Measurements from ENCODE around the gene CSPG4. TPM values are rescaled to one million over a fixed set of nuclear protein-coding genes. Genes with fewer than 3 reads are reported as not detected.
"Not testable (repeated sequence)": the region's sequence is repeated elsewhere in the genome, so short reads cannot be mapped to it uniquely, and the experiment has no call there.

The CSPG4 gene
- total RNA-seq, 1 experiment from 2014 or later: 2.0 TPM

DNA sequence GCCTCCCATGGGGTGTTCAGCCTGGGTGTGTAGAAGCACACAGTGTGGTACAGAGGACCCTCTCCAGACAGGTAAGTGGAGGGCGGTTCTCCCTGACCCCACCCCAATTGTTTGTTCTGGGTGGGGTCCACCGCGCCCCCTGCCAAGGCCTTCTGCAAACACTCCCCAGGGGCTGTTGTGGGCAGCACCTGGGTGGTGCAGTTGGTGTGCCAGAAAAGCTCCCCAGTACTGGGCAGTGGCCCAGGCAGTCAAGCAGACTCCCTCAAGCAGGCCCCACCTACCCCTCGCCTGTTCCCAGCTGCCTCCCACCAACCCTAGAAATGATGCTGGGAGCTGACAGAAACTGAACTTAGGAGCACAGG, 49.7 kb upstream of the CSPG4 start:
- not testable (repeated sequence) for DNase-seq; H2BK120ac ChIP-seq (ENCODE audit: low read depth, low read length, poor library complexity, severe bottlenecking); H4K91ac ChIP-seq (ENCODE audit: insufficient read length, low read depth, low read length); H3K9me3 Mint-ChIP-seq; H3K9me3 ChIP-seq (ENCODE audit: control insufficient read depth, low read depth, low read length); H4K5ac ChIP-seq (ENCODE audit: insufficient read length, low read depth, low read length); H3K9ac ChIP-seq (ENCODE audit: extremely low read depth, insufficient read length, low read length); H4K20me1 ChIP-seq (ENCODE audit: control insufficient read depth, insufficient read depth, insufficient read length); H3K56ac ChIP-seq (ENCODE audit: insufficient read length, low read depth, low read length); H3K18ac ChIP-seq (ENCODE audit: insufficient read length, low read depth, low read length); H3K4me3 Mint-ChIP-seq; H3K4ac ChIP-seq (ENCODE audit: low read depth, low read length); H3K14ac ChIP-seq (ENCODE audit: insufficient read depth, low read length); H2BK12ac ChIP-seq (ENCODE audit: insufficient read length, low read depth, low read length); H3K4me1 ChIP-seq (ENCODE audit: insufficient read depth, low read length); H3K79me2 ChIP-seq (ENCODE audit: insufficient read depth, low read length); H3K36me3 Mint-ChIP-seq (ENCODE audit: insufficient read depth in 1 of 3, low read depth in 3 of 3); H3K23ac ChIP-seq (ENCODE audit: insufficient read length, low read depth, low read length); H3K27ac ChIP-seq (ENCODE audit: insufficient read length, low read depth, low read length); H2BK5ac ChIP-seq (ENCODE audit: insufficient read length, low read length); H4K8ac ChIP-seq (replicated peaks; ENCODE audit: insufficient read length, low read depth, low read length); H3T11ph ChIP-seq (ENCODE audit: low read length); H2BK20ac ChIP-seq (ENCODE audit: low read depth, low read length, poor library complexity, severe bottlenecking); H3K79me1 ChIP-seq (ENCODE audit: insufficient read depth, low read depth, low read length, poor library complexity, severe bottlenecking); H2BK15ac ChIP-seq (ENCODE audit: low read depth, low read length); H3K27me3 ChIP-seq (ENCODE audit: insufficient read depth, low read length); H3K27ac Mint-ChIP-seq; H3K23me2 ChIP-seq (ENCODE audit: insufficient read length, low read depth, low read length, poor library complexity, severe bottlenecking); H3K27me3 Mint-ChIP-seq (ENCODE audit: low read depth); H3K4me2 ChIP-seq (ENCODE audit: insufficient read depth, insufficient read length, low read length); H2AK5ac ChIP-seq (ENCODE audit: insufficient read length, low read length); H2AFZ ChIP-seq (ENCODE audit: low read length)
- WGBS (ENCODE audit: extremely low coverage, insufficient read length, low lambda C conversion rate): no CpG with 5 or more reads among the region's 4 CpGs
- H3K4me1 Mint-ChIP-seq: peaks cover 22 to 27% of the 10 kb centered on the region in 2 experiments

Data from H9 (cell line).